ENCODE measurements around the gene KRTAP10-7.
"Not testable (repeated sequence)": the region's sequence is repeated elsewhere in the genome, so short reads cannot be mapped to it uniquely, and the experiment has no call there.

KRTAP10-7 gene

DNA sequence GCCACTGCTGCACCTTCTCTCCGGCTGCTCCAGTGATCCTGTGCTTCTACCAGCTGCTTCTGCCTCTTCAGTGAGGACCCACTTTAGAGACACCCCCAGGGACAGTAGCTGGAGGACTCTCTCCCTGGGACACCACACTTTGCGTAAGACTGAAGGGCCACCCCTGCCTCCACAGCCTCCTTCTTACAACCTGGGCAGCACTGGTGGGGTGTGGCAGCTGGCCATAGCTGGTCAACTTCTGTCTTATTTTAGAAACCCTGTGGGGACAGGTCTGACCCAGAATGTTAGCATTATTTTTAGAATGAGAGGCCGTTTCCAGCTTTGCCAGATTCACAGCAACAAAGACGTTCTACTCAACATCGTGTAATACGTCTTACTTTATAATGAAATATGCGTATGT, 25.4 kb downstream of the KRTAP10-7 start:
- no peak overlapping the region for H3K27ac ChIP-seq
- TF ChIP-seq, protein P1, sequence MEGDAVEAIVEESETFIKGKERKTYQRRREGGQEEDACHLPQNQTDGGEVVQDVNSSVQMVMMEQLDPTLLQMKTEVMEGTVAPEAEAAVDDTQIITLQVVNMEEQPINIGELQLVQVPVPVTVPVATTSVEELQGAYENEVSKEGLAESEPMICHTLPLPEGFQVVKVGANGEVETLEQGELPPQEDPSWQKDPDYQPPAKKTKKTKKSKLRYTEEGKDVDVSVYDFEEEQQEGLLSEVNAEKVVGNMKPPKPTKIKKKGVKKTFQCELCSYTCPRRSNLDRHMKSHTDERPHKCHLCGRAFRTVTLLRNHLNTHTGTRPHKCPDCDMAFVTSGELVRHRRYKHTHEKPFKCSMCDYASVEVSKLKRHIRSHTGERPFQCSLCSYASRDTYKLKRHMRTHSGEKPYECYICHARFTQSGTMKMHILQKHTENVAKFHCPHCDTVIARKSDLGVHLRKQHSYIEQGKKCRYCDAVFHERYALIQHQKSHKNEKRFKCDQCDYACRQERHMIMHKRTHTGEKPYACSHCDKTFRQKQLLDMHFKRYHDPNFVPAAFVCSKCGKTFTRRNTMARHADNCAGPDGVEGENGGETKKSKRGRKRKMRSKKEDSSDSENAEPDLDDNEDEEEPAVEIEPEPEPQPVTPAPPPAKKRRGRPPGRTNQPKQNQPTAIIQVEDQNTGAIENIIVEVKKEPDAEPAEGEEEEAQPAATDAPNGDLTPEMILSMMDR (IDR thresholded peaks at IDR 0.05), result no peak
- no peak for TF ChIP-seq ZFX (IDR thresholded peaks at IDR 0.05; ENCODE audit: borderline replicate concordance)

DNA sequence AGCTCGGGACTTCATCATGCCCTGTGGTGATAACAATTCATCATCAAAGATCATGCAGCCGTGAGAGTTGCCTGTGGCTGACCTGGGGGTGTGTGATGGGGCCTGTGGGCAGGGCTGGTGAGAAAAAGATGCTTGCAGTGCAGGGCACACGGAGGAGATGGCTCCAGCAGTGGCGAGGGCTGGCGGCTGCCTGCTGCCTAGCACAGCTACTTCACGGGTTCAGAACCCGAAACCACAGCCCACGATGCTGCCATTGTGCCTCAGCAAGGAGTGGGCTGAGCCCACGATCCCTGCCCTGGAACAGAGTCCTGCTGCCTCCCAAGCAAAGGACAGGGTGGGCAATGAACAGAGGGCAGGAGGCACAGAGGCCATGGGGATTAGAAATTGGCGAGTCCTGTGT, 25.9 kb downstream of the KRTAP10-7 start:
- H3K27ac ChIP-seq, result no peak overlapping the region
- TF ChIP-seq ZFX (IDR thresholded peaks at IDR 0.05; ENCODE audit: borderline replicate concordance), result no peak

DNA sequence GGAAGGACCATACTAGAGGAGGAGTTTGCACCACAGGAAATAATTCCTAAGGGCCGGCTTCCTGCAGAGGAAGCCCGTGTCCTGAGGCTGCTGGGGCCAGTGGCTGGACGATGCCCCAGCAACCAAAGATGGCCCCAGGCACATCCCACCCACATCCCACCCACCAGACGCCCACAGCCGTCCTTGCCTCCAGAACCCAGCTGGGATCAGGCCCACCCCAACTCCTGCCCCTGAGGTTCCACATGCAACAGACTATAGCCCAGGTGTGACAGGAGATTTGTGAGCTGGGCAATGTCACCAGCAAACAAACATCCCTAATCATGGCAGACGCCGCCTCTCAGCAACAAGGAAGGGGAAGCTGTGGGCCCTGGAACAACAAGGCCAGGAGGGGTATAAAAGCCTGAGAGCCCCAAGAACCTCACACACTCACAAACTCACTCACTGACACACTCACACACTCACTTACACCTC, 26.3 kb downstream of the KRTAP10-7 start, which contains the start of gene KRTAP10-9:
Gene KRTAP10-9 (plus strand): TSS at position 421 of the 471 bp plus-strand sequence. CDS start 79 bp downstream, outside the sequence.
- TF ChIP-seq, protein P1 (IDR thresholded peaks at IDR 0.05), result no peak
- TF ChIP-seq ZFX (IDR thresholded peaks at IDR 0.05; ENCODE audit: borderline replicate concordance), result no peak
- H3K27ac ChIP-seq, result no peak within 1 kb of the TSS

DNA sequence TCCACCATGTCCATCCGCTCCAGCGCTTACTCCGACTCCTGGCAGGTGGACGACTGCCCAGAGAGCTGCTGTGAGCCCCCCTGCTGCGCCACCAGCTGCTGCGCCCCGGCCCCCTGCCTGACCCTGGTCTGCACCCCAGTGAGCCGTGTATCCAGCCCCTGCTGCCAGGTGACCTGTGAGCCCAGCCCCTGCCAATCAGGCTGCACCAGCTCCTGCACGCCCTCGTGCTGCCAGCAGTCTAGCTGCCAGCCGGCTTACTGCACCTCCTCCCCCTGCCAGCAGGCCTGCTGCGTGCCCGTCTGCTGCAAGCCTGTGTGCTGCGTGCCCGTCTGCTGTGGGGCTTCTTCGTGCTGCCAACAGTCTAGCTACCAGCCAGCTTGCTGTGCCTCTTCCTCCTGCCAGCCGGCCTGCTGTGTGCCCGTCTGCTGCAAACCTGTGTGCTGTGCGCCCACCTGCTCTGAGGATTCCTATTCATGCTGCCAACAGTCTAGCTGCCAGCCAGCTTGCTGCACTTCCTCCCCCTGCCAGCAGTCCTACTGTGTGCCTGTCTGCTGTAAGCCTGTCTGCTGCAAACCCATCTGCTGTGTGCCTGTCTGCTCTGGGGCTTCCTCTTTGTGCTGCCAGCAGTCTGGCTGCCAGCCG, 26.9 kb downstream of the KRTAP10-7 start:
- not testable (repeated sequence) for H3K27ac ChIP-seq

DNA sequence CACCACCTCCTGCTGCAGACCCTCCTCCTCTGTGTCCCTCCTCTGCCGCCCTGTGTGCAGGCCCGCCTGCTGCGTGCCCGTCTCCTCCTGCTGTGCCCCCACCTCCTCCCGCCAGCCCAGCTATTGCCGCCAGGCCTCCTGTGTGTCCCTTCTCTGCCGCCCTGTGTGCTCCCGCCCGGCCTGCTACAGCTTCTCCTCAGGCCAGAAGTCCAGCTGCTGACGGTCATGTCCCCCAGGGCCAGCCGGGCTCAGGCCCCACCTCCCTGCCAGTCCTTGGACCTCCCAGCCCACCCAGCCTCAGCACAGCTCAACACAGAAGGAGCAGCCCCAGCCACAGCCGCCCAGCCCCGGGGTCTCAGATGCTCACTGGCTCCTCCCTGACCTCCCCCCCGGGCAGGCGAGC, 27.4 kb downstream of the KRTAP10-7 start:
- not testable (repeated sequence) for H3K27ac ChIP-seq

DNA sequence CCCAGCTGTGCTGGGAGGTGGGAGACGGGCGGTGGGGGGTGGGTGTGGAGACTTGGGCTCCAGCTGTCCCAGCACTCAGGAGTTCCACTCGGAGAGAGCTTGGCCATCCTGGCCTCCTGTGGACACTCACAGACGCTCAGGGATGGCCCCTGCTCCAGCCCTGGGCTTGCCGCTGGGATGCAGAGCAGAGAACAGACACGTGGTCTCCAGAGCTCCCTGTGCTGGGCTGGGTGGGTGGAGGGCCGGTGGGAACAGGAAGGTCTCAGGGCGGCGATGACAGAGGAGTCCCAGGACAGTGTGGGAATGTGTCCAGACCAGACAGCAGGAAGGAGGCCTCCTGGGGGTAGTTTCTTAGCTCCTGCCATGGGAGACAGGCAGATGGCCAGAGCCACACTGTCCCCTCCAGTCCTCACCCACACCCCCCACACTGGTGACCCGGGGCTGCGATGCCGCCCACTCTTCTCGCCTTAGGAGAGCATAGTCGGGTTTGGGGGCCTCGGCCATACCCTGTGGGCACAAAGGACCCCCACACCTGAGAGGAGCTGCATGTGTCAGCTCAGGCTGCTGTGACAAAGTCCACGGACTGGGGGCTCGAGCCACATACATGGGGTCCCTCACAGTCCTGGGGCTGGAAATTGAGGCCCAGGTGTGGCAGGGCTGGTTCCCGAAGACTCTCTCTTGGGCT, 28.5 kb downstream of the KRTAP10-7 start:
- TF ChIP-seq ZFX (IDR thresholded peaks at IDR 0.05; ENCODE audit: borderline replicate concordance), result no peak
- TF ChIP-seq, protein P1 (IDR thresholded peaks at IDR 0.05), result no peak
- H3K27ac ChIP-seq, result no peak overlapping the region

DNA sequence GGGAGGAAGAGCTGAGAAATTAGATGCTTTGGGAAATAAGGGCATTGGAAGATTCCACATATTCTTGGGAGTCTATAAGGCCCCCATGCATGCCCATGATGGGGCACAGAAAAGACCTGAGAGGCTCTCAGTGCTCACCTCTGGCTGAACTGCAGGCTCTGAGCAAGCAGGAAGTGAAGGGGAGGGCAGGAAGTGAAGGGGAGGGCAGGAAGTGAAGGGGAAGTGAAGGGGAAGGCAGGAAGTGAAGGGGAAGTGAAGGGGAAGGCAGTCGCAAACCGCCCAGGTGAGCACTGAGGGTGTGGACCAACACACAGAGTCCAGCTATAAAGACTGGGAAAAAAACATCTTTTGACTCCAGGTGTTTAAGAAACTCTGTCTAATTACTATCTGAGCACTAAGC, 30.0 kb downstream of the KRTAP10-7 start:
- H3K27ac ChIP-seq, result no peak overlapping the region
- no peak for TF ChIP-seq ZFX (IDR thresholded peaks at IDR 0.05; ENCODE audit: borderline replicate concordance)
- TF ChIP-seq, protein P1 (IDR thresholded peaks at IDR 0.05), result no peak

DNA sequence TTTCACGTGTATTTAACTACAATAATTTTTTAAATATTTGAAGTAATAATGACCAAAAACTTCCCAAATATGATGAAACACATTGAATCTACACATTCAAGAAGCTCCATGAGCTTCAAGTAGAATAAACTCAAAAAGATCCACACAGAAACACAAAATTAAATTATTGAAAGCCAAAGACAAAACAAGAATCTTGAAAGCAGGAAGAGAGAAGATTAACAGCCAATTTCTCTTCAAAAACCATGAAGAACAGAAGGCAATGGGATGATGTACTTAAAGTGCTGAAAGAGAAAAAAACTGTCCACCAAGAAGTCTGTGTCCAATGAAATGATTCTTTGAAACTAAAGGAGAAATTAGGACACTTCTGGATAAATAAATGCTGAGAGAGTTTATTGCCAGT, 31.7 kb downstream of the KRTAP10-7 start:
- TF ChIP-seq, protein P1 (IDR thresholded peaks at IDR 0.05), result no peak
- TF ChIP-seq ZFX (IDR thresholded peaks at IDR 0.05; ENCODE audit: borderline replicate concordance), result no peak
- H3K27ac ChIP-seq, result no peak overlapping the region

Data from 22Rv1 (cell line).